HCT116 (cell line): ENCODE data around the gene ABHD16B. TPM values are rescaled to one million over a fixed set of nuclear protein-coding genes. Genes with fewer than 3 reads are reported as not detected.

ENCODE experiments used
- ATAC-seq: fragments of 200-7000 bp; cut with Tn5 transposase; 2 replicates; pipeline ENCODE4 v1.9.1; 2020; ENCODE audit warnings: mild to moderate bottlenecking, moderate library complexity
- BruUV-seq: library from RNA; stranded (reverse); fragments of 400-500 nt; replicated peaks from 2 replicates; lab custom pipeline; 2021; lab: Mats Ljungman, UMichigan
- CTCF ChIA-PET: fragments of 300-600 bp; sonication (Branson Sonifier 250); formaldehyde crosslinking; loops from one replicate; lab custom pipeline; 2021; ENCODE audit warnings: antibody characterized with exemption; lab: Charles Lee
- POLR2A ChIA-PET: fragments of 300-600, 350-600 bp; sonication (Branson Sonifier 250); formaldehyde crosslinking; loops from one replicate; lab custom pipeline; 2021; ENCODE audit warnings: antibody characterized with exemption; lab: Charles Lee
- RAD21 ChIA-PET, 2 experiments: fragments of 300-600 bp; sonication (Branson Sonifier 250); formaldehyde crosslinking; loops; one replicate each; lab custom pipeline; 2023; ENCODE audit warnings: low total read pairs in 2 of 2; ENCODE audit not compliant: uncharacterized antibody in 2 of 2, unreplicated experiment in 2 of 2, low non-redundant PET in 1 of 2; lab: Charles Lee
- DNase-seq: peaks from one replicate; pipeline ENCODE4 v3.0.0-alpha.2; 2010; ENCODE audit warnings: low read depth, low spot score
- H2AFZ ChIP-seq: fragments of 200-600 bp; shearing (Covaris generic), sonication (generic); 2 replicates; pipeline ENCODE4 v1.6.1; 2017; ENCODE audit warnings: low read depth, mixed run types, mixed read lengths, antibody characterized with exemption, low read length; ENCODE audit not compliant: poor library complexity, severe bottlenecking
- H3K27ac ChIP-seq: 2 replicates; pipeline ENCODE4 v1.5.1; 2012; ENCODE audit warnings: low read depth, low read length
- H3K27me3 ChIP-seq: fragments of 200-600 bp; sonication (generic); 2 replicates; pipeline ENCODE4 v1.6.1; 2016; ENCODE audit warnings: mixed run types, low read length, mixed read lengths; ENCODE audit not compliant: insufficient read depth
- H3K36me3 ChIP-seq, 2 experiments: fragments of 200-500 bp in 1 of 2; fragments of 200-600 bp in 1 of 2; sonication (Bioruptor generic) in 1 of 2; sonication (generic) in 1 of 2; 2 replicates each; pipeline versions ENCODE4 v1.5.1 to v1.6.1; 2014 to 2016; ENCODE audit warnings: low read length in 2 of 2, inconsistent platforms in 1 of 2, mixed read lengths in 1 of 2, mixed run types in 1 of 2; ENCODE audit not compliant: insufficient read depth in 2 of 2, control insufficient read depth in 1 of 2
- H3K4me1 ChIP-seq, 2 experiments: fragments of 200-600 bp in 1 of 2; sonication (generic) in 1 of 2; 2 replicates each; pipeline versions ENCODE4 v1.5.1 to v1.6.1; 2012 to 2017; ENCODE audit warnings: low read length in 2 of 2, inconsistent platforms in 1 of 2, mild to moderate bottlenecking in 1 of 2, mixed read lengths in 1 of 2, mixed run types in 1 of 2, moderate library complexity in 1 of 2; ENCODE audit not compliant: insufficient read depth in 2 of 2, control insufficient read depth in 1 of 2
- H3K4me2 ChIP-seq: fragments of 200-600 bp; sonication (generic); 2 replicates; pipeline ENCODE4 v1.6.1; 2017; ENCODE audit warnings: mixed run types, low read length, mixed read lengths
- H3K4me3 ChIP-seq, 2 experiments: fragments of 200-600 bp in 1 of 2; sonication (generic) in 1 of 2; replicated peaks in 1 of 2; 2 replicates each; pipeline ENCODE4 v1.5.1; 2011 to 2016; ENCODE audit warnings: low read length in 2 of 2, control low read depth in 1 of 2, low read depth in 1 of 2, mild to moderate bottlenecking in 1 of 2, mixed read lengths in 1 of 2, mixed run types in 1 of 2
- H3K79me2 ChIP-seq: fragments of 200-600 bp; sonication (generic); 2 replicates; pipeline ENCODE4 v1.6.1; 2017; ENCODE audit warnings: mild to moderate bottlenecking, mixed run types, low read length, moderate library complexity, mixed read lengths; ENCODE audit not compliant: insufficient read depth
- H3K9ac ChIP-seq: fragments of 200-600 bp; sonication (generic); 2 replicates; pipeline ENCODE4 v1.6.1; 2016; ENCODE audit warnings: low read length, mixed read lengths
- H3K9me2 ChIP-seq: fragments of 200-600 bp; sonication (generic), shearing (Covaris generic); 2 replicates; pipeline ENCODE4 v1.6.1; 2017; ENCODE audit warnings: mixed run types, mild to moderate bottlenecking, moderate library complexity; ENCODE audit not compliant: insufficient read depth
- H3K9me3 ChIP-seq, 2 experiments: fragments of 200-500 bp in 1 of 2; fragments of 200-600 bp in 1 of 2; sonication (Bioruptor generic) in 1 of 2; sonication (generic) in 1 of 2; 2 replicates each; pipeline ENCODE4 v1.6.1; 2014 to 2017; ENCODE audit warnings: low read length in 2 of 2, mixed read lengths in 2 of 2, inconsistent platforms in 1 of 2, low read depth in 1 of 2, mild to moderate bottlenecking in 1 of 2, mixed run types in 1 of 2, moderate library complexity in 1 of 2; ENCODE audit not compliant: control insufficient read depth in 1 of 2, insufficient read depth in 1 of 2
- H4K20me1 ChIP-seq: fragments of 200-600 bp; sonication (generic), shearing (Covaris generic); 2 replicates; pipeline ENCODE4 v1.6.1; 2017; ENCODE audit warnings: mixed run types, mild to moderate bottlenecking, moderate library complexity; ENCODE audit not compliant: insufficient read depth
- EZH2phosphoT487 ChIP-seq: fragments of 200-600 bp; IDR thresholded peaks from 2 replicates; pipeline ENCODE4 v1.6.1; 2018; ENCODE audit warnings: antibody characterized with exemption, borderline replicate concordance
- JUND ChIP-seq: IDR thresholded peaks from 2 replicates; pipeline ENCODE4 v1.6.1; 2012
- POLR2A ChIP-seq: IDR thresholded peaks from 2 replicates; pipeline ENCODE4 v1.7.0; 2011; ENCODE audit warnings: borderline replicate concordance; ENCODE audit not compliant: insufficient read depth, insufficient read length; ENCODE audit errors: extremely low read depth
- RAD21 ChIP-seq: IDR thresholded peaks from 2 replicates; pipeline ENCODE4 v1.6.1; 2012; ENCODE audit warnings: low read depth, mild to moderate bottlenecking
- SIN3A ChIP-seq: IDR thresholded peaks from 2 replicates; pipeline ENCODE4 v1.6.1; 2012; ENCODE audit warnings: low read depth
- intact Hi-C: fragments of 100-400 bp; cut with micrococcal nuclease; formaldehyde crosslinking; loops from 2 replicates; pipeline ENCODE4 v1.10.0; 2022
- total RNA-seq: library from RNA; stranded (reverse); gene quantifications from one replicate; pipeline ENCODE4 v1.2.1, GENCODE V29; 2021; ENCODE audit not compliant: unreplicated experiment
- TF ChIP-seq, protein P1 (sequence below): IDR thresholded peaks from 2 replicates; pipeline ENCODE4 v1.6.1; 2012
- TF ChIP-seq, protein P2 (sequence below): IDR thresholded peaks from 2 replicates; pipeline ENCODE4 v1.6.1; 2012; ENCODE audit warnings: low read depth
- TF ChIP-seq, protein P3 (sequence below): IDR thresholded peaks from 2 replicates; pipeline ENCODE4 v1.6.1; 2012

The ABHD16B gene
- total RNA-seq, 1 experiment from 2014 or later: not detected

DNA sequence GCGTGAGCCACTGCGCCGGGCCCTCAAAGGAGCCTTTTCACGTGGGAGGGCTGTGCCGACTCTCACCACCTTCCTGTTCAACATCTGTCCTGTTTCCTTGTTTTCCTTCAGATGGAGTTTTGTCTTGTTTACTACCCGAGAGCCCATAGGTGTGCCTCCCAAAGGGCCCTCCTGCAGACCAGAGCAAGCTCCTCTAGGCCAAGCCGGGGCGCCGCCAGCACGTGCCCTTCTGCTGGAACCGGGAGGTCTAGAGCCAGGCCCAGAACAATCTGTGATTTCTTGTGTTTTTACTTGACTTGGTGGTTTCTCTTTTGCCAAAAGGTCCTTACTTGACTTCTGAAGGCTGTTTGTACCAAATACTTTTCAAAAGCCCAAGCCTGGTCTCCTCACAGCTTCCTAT, 25.6 kb downstream of the ABHD16B start:
- Histone ChIP-seq H2AFZ (no peak overlapping the region), H3K79me2 (peaks cover 71% of the 10 kb centered on the region), H3K27me3 (no peaks in the 10 kb centered on the region), H3K9me2 (no peaks in the 10 kb centered on the region), H3K4me3 (no peak overlapping the region), H3K9me3 (no peaks in the 10 kb centered on the region), H4K20me1 (no peaks in the 10 kb centered on the region), H3K4me1 (no peaks in the 10 kb centered on the region), H3K27ac (no peak overlapping the region), H3K4me2 (no peak overlapping the region), H3K36me3 (peaks cover 35 to 67% of the 10 kb centered on the region in 2 experiments), H3K9ac (no peak overlapping the region)
- no TSS peak for BruUV-seq
- ChIA-PET CTCF (no interaction called here), POLR2A (no interaction called here), RAD21 (no interaction called here)
- ATAC-seq (no peak), DNase-seq (no peak)
- intact Hi-C loops: no loop called here
- TF ChIP-seq, protein P1, sequence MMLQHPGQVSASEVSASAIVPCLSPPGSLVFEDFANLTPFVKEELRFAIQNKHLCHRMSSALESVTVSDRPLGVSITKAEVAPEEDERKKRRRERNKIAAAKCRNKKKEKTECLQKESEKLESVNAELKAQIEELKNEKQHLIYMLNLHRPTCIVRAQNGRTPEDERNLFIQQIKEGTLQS: no peak

DNA sequence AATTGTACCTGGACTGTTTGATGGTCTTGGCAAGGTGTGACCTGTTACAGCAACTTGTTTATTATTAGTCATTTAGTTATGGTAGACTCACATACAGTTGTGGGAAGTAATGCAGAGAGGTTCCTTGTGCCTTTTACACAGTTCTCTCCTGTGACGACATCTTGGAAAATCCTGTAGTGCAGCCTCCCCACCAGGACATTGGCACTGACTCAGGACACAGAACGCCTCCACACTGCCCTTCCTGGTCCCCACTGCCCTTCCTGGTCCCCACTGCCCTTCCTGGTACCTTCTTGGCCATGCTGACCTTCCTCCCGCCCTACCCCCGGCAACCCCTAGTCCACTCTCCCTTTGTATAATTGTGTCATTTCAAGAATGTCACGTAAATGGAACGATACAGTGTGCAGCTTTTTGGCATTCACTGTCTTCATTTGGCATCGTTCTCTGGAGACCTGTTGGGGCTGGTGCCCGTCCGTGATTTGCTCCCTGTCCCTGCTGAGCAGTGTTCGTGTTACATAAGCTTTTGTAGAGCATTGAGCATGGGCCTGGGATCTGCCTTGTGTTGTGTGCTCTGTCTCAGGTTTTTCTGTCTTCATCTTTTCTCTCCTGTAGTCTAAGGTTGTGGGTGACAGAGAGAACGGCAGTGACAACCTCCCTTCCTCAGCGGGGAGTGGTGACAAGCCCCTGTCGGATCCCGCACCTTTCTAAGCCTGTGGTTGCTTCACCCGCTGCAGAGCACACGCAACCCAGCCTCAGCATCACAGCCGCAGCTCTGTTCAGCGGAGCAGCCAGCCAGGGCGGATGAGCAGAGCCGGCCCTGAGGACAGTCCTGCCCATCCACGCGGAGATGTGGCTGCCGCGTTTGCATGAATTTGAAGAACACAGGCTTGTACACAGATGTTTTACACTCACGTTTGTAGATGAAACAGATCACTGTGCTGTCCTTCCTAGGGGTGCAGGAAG, 28.2 kb downstream of the ABHD16B start:
- BruUV-seq: no TSS peak
- peaks cover 8 to 11% of the 10 kb centered on the region in 2 experiments; a peak in 3 of 4 replicates for H3K4me1 ChIP-seq
- H4K20me1 ChIP-seq: peaks cover 3% of the 10 kb centered on the region; the same call in 1 of the 2 replicates
- intact Hi-C loops: no loop called here
- H2AFZ ChIP-seq: no peak overlapping the region
- no peaks in the 10 kb centered on the region for H3K9me3 ChIP-seq
- no peak overlapping the region for H3K9ac ChIP-seq
- H3K79me2 ChIP-seq: peaks cover 46% of the 10 kb centered on the region; the same call in 1 of the 2 replicates
- CTCF ChIA-PET: no interaction called here
- H3K27ac ChIP-seq: no peak overlapping the region
- RAD21 ChIA-PET: no interaction called here
- POLR2A ChIA-PET: no interaction called here
- H3K36me3 ChIP-seq: peaks cover 24 to 53% of the 10 kb centered on the region in 2 experiments; a peak in 3 of 4 replicates
- TF ChIP-seq, protein P1: no peak
- TF ChIP-seq JUND (no peak), RAD21 (no peak), EZH2phosphoT487 (no peak), SIN3A (no peak), POLR2A (no peak)
- TF ChIP-seq, protein P2, sequence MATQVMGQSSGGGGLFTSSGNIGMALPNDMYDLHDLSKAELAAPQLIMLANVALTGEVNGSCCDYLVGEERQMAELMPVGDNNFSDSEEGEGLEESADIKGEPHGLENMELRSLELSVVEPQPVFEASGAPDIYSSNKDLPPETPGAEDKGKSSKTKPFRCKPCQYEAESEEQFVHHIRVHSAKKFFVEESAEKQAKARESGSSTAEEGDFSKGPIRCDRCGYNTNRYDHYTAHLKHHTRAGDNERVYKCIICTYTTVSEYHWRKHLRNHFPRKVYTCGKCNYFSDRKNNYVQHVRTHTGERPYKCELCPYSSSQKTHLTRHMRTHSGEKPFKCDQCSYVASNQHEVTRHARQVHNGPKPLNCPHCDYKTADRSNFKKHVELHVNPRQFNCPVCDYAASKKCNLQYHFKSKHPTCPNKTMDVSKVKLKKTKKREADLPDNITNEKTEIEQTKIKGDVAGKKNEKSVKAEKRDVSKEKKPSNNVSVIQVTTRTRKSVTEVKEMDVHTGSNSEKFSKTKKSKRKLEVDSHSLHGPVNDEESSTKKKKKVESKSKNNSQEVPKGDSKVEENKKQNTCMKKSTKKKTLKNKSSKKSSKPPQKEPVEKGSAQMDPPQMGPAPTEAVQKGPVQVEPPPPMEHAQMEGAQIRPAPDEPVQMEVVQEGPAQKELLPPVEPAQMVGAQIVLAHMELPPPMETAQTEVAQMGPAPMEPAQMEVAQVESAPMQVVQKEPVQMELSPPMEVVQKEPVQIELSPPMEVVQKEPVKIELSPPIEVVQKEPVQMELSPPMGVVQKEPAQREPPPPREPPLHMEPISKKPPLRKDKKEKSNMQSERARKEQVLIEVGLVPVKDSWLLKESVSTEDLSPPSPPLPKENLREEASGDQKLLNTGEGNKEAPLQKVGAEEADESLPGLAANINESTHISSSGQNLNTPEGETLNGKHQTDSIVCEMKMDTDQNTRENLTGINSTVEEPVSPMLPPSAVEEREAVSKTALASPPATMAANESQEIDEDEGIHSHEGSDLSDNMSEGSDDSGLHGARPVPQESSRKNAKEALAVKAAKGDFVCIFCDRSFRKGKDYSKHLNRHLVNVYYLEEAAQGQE: no peak
- TF ChIP-seq, protein P3, sequence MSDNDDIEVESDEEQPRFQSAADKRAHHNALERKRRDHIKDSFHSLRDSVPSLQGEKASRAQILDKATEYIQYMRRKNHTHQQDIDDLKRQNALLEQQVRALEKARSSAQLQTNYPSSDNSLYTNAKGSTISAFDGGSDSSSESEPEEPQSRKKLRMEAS: no peak
- ATAC-seq (no peak), DNase-seq (no peak)
- no peaks in the 10 kb centered on the region for H3K27me3 ChIP-seq
- H3K9me2 ChIP-seq: no peaks in the 10 kb centered on the region
- H3K4me3 ChIP-seq: no peak overlapping the region
- H3K4me2 ChIP-seq: no peak overlapping the region
